Neuron (in vitro differentiated cells): ENCODE data around the gene TUBB4B.

Experiments used
- H2AFZ ChIP-seq: one replicate; pipeline ENCODE4 v1.6.1; 2013; ENCODE audit warnings: low read depth, mild to moderate bottlenecking, inconsistent platforms, low read length, moderate library complexity
- H3K27me3 ChIP-seq: one replicate; pipeline ENCODE4 v1.6.1; 2013; ENCODE audit warnings: low read length; ENCODE audit not compliant: insufficient read depth
- H3K36me3 ChIP-seq: one replicate; pipeline ENCODE4 v1.6.1; 2013; ENCODE audit warnings: low read length; ENCODE audit not compliant: insufficient read depth
- H3K4me1 ChIP-seq: one replicate; pipeline ENCODE4 v1.6.1; 2013; ENCODE audit warnings: low read length; ENCODE audit not compliant: insufficient read depth
- H3K4me3 ChIP-seq: 2 replicates; pipeline ENCODE4 v1.5.1; 2013; ENCODE audit warnings: mild to moderate bottlenecking, low read length, moderate library complexity
- H3K9me3 ChIP-seq: one replicate; pipeline ENCODE4 v1.6.1; 2013; ENCODE audit warnings: low read length

TUBB4B gene

GRCh38 chr9:137200311-137201204 is 40.5 kb upstream of the TUBB4B start, which contains the start of gene TPRN:
TPRN (minus strand) TSS chr9:137200741; CDS start chr9:137200711, 30 bp downstream.
- H2AFZ ChIP-seq, result no peak within 1 kb of the TSS
- no peaks in the 10 kb centered on the region for H3K36me3 ChIP-seq
- H3K9me3 ChIP-seq, result no peaks in the 10 kb centered on the region
- H3K27me3 ChIP-seq, result no peaks in the 10 kb centered on the region
- H3K4me3 ChIP-seq, result peak within 1 kb of the TSS; percentile 84
- H3K4me1 ChIP-seq, result peaks cover 41% of the 10 kb centered on the region

GRCh38 chr9:137201205-137201868 is 39.8 kb upstream of the TUBB4B start:
- no peaks in the 10 kb centered on the region for H3K9me3 ChIP-seq
- peaks cover 47% of the 10 kb centered on the region for H3K4me1 ChIP-seq
- H3K36me3 ChIP-seq, result no peaks in the 10 kb centered on the region
- H3K27me3 ChIP-seq, result no peaks in the 10 kb centered on the region
- H3K4me3 ChIP-seq, result peak overlapping the region; percentile 84
- H2AFZ ChIP-seq, result no peak overlapping the region

GRCh38 chr9:137202966-137203365 is 38.1 kb upstream of the TUBB4B start:
- Histone ChIP-seq H3K9me3 (no peaks in the 10 kb centered on the region), H2AFZ (no peak overlapping the region), H3K4me3 (no peak overlapping the region), H3K36me3 (no peaks in the 10 kb centered on the region), H3K27me3 (no peaks in the 10 kb centered on the region), H3K4me1 (peaks cover 53% of the 10 kb centered on the region)

- Histone ChIP-seq H3K27me3 (no peaks in the 10 kb centered on the region), H3K36me3 (peaks cover 7% of the 10 kb centered on the region), H3K4me1 (peaks cover 39% of the 10 kb centered on the region), H3K4me3 (peak overlapping the region; percentile 76), H2AFZ (no peak overlapping the region), H3K9me3 (no peaks in the 10 kb centered on the region)
Observed at GRCh38 chr9:137204731-137205125, 36.4 kb upstream of the TUBB4B start.

- H3K4me3 ChIP-seq, result peak within 1 kb of the TSS; percentile 76
- peaks cover 12% of the 10 kb centered on the region for H3K36me3 ChIP-seq
- peaks cover 39% of the 10 kb centered on the region for H3K4me1 ChIP-seq
- H3K27me3 ChIP-seq, result no peaks in the 10 kb centered on the region
- peak within 1 kb of the TSS; percentile 49 for H2AFZ ChIP-seq
- H3K9me3 ChIP-seq, result no peaks in the 10 kb centered on the region
Observed at GRCh38 chr9:137205126-137206069, 35.7 kb upstream of the TUBB4B start, which contains the start of the genes NDOR1 and TMEM203. NDOR1 (plus strand) TSS chr9:137205700; CDS start chr9:137205778, 78 bp downstream. TMEM203 (minus strand) TSS chr9:137205648; CDS start chr9:137205414, 234 bp downstream.

GRCh38 chr9:137206602-137207001 is 34.5 kb upstream of the TUBB4B start:
- Histone ChIP-seq H3K36me3 (peaks cover 12% of the 10 kb centered on the region), H3K27me3 (no peaks in the 10 kb centered on the region), H3K4me3 (peak overlapping the region; percentile 76), H3K9me3 (no peaks in the 10 kb centered on the region), H2AFZ (no peak overlapping the region), H3K4me1 (peaks cover 32% of the 10 kb centered on the region)

- H2AFZ ChIP-seq, result no peak overlapping the region
- no peak overlapping the region for H3K4me3 ChIP-seq
- no peaks in the 10 kb centered on the region for H3K27me3 ChIP-seq
- no peaks in the 10 kb centered on the region for H3K9me3 ChIP-seq
- peaks cover 5% of the 10 kb centered on the region for H3K4me1 ChIP-seq
- peaks cover 37% of the 10 kb centered on the region for H3K36me3 ChIP-seq
Observed at GRCh38 chr9:137211532-137211931, 29.6 kb upstream of the TUBB4B start.

- Histone ChIP-seq H3K36me3 (peaks cover 41% of the 10 kb centered on the region), H3K9me3 (no peaks in the 10 kb centered on the region), H2AFZ (no peak overlapping the region), H3K4me3 (no peak overlapping the region), H3K27me3 (no peaks in the 10 kb centered on the region), H3K4me1 (no peaks in the 10 kb centered on the region)
Observed at GRCh38 chr9:137212520-137212919, 28.6 kb upstream of the TUBB4B start.

- no peaks in the 10 kb centered on the region for H3K9me3 ChIP-seq
- no peak overlapping the region for H3K4me3 ChIP-seq
- peaks cover 41% of the 10 kb centered on the region for H3K36me3 ChIP-seq
Observed at GRCh38 chr9:137213160-137214060, 27.7 kb upstream of the TUBB4B start.

GRCh38 chr9:137214620-137215019 is 26.5 kb upstream of the TUBB4B start:
- Histone ChIP-seq H3K9me3 (no peaks in the 10 kb centered on the region), H2AFZ (no peak overlapping the region), H3K4me1 (no peaks in the 10 kb centered on the region), H3K36me3 (peaks cover 34% of the 10 kb centered on the region), H3K4me3 (no peak overlapping the region), H3K27me3 (no peaks in the 10 kb centered on the region)

More at GRCh38 chr9:137213160-137214060, 27.7 kb upstream of the TUBB4B start:
- no peaks in the 10 kb centered on the region for H3K4me1 ChIP-seq
- no peaks in the 10 kb centered on the region for H3K27me3 ChIP-seq
- H2AFZ ChIP-seq, result no peak overlapping the region

- Histone ChIP-seq H3K9me3 (no peaks in the 10 kb centered on the region), H3K36me3 (peaks cover 29% of the 10 kb centered on the region), H2AFZ (no peak overlapping the region), H3K27me3 (no peaks in the 10 kb centered on the region), H3K4me1 (no peaks in the 10 kb centered on the region), H3K4me3 (no peak overlapping the region)
Observed at GRCh38 chr9:137215196-137215986, 25.7 kb upstream of the TUBB4B start.
